Measurements from ENCODE around the gene IGFBP6. TPM values are rescaled to one million over a fixed set of nuclear protein-coding genes. Genes with fewer than 3 reads are reported as not detected.

The IGFBP6 gene
- total RNA-seq, 1 experiment from 2014 or later: 4.2 TPM

DNA sequence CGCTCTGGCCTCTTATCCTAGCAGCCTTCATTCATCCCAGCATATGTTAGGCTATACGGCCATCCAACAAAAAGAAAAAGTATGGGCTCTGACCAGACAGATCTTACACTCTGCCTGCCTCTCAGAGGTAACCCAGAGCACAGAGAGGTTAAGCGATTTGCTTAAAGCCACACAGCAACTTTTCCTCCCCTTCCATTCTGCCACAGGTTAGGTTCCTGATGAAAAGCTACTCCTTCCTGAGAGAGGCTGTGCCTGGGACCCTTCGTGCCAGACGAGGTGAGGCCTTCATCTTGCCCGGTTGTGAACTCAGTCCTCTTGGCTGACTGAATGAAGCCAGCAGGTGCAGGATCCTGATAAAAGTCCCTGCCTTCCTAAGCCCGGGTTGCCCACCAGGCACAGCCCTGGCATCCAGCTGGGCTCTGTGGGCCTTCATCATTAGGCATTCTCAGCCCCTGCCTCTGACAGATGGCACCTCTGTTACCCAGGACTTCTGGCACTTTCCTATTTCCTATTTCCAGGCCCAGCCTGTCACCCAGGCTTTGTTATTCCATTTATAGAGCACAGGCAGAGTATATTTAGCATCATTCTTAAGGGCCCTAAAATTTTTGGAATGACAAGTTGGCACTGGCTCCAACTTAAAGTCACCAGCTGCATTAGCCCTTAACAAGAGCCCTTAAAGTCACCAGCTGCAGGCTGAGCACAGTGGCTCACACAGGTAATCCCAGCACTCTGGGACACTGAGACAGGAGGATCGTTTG, 18.6 kb downstream of the IGFBP6 start:
- no peak overlapping the region for H2BK120ac ChIP-seq (ENCODE audit: low read depth, low read length, poor library complexity, severe bottlenecking)
- TF ChIP-seq, protein P1, sequence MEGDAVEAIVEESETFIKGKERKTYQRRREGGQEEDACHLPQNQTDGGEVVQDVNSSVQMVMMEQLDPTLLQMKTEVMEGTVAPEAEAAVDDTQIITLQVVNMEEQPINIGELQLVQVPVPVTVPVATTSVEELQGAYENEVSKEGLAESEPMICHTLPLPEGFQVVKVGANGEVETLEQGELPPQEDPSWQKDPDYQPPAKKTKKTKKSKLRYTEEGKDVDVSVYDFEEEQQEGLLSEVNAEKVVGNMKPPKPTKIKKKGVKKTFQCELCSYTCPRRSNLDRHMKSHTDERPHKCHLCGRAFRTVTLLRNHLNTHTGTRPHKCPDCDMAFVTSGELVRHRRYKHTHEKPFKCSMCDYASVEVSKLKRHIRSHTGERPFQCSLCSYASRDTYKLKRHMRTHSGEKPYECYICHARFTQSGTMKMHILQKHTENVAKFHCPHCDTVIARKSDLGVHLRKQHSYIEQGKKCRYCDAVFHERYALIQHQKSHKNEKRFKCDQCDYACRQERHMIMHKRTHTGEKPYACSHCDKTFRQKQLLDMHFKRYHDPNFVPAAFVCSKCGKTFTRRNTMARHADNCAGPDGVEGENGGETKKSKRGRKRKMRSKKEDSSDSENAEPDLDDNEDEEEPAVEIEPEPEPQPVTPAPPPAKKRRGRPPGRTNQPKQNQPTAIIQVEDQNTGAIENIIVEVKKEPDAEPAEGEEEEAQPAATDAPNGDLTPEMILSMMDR (conservative IDR thresholded peaks at IDR 0.05): no peak
- H3K56ac ChIP-seq (ENCODE audit: insufficient read length, low read depth, low read length): no peak overlapping the region
- Mint-ChIP-seq H3K36me3 (ENCODE audit: insufficient read depth in 1 of 3, low read depth in 3 of 3) (no peaks in the 10 kb centered on the region), H3K27ac (no peak overlapping the region), H3K4me1 (peaks cover 0 to 5% of the 10 kb centered on the region in 2 experiments; a peak in 2 of 4 replicates), H3K9me3 (peaks cover 0 to 3% of the 10 kb centered on the region in 2 experiments; a peak in 2 of 5 replicates), H3K27me3 (ENCODE audit: low read depth) (peaks cover 28% of the 10 kb centered on the region), H3K4me3 (no peak overlapping the region)
- no CpG with 5 or more reads among the region's 8 CpGs for WGBS (ENCODE audit: extremely low coverage, insufficient read length, low lambda C conversion rate)
- no peak overlapping the region for H2BK5ac ChIP-seq (ENCODE audit: insufficient read length, low read length)
- no peak overlapping the region for H2AK5ac ChIP-seq (ENCODE audit: insufficient read length, low read length)
- no peak overlapping the region for H4K8ac ChIP-seq (replicated peaks; ENCODE audit: insufficient read length, low read depth, low read length)
- H3K27ac ChIP-seq (ENCODE audit: insufficient read length, low read depth, low read length): no peak overlapping the region
- no peaks in the 10 kb centered on the region for H3K23me2 ChIP-seq (ENCODE audit: insufficient read length, low read depth, low read length, poor library complexity, severe bottlenecking)
- no peak overlapping the region for H2AFZ ChIP-seq (ENCODE audit: low read length)
- H3K14ac ChIP-seq (ENCODE audit: insufficient read depth, low read length): no peak overlapping the region
- no peak overlapping the region for H3K4ac ChIP-seq (ENCODE audit: low read depth, low read length)
- H3K9me3 ChIP-seq (ENCODE audit: control insufficient read depth, low read depth, low read length): no peaks in the 10 kb centered on the region
- no peaks in the 10 kb centered on the region for H4K20me1 ChIP-seq (ENCODE audit: control insufficient read depth, insufficient read depth, insufficient read length)
- no peak overlapping the region for H3K4me2 ChIP-seq (ENCODE audit: insufficient read depth, insufficient read length, low read length)
- no peak overlapping the region for H3K9ac ChIP-seq (ENCODE audit: extremely low read depth, insufficient read length, low read length)
- no peak overlapping the region for H3T11ph ChIP-seq (ENCODE audit: low read length)
- H3K27me3 ChIP-seq (ENCODE audit: insufficient read depth, low read length): no peaks in the 10 kb centered on the region
- H4K5ac ChIP-seq (ENCODE audit: insufficient read length, low read depth, low read length): no peak overlapping the region
- no peak overlapping the region for H2BK12ac ChIP-seq (ENCODE audit: insufficient read length, low read depth, low read length)
- H3K79me2 ChIP-seq (ENCODE audit: insufficient read depth, low read length): no peaks in the 10 kb centered on the region
- no peak overlapping the region for H3K23ac ChIP-seq (ENCODE audit: insufficient read length, low read depth, low read length)
- H2BK15ac ChIP-seq (ENCODE audit: low read depth, low read length): no peak overlapping the region
- H3K18ac ChIP-seq (ENCODE audit: insufficient read length, low read depth, low read length): no peak overlapping the region
- H3K79me1 ChIP-seq (ENCODE audit: insufficient read depth, low read depth, low read length, poor library complexity, severe bottlenecking): no peaks in the 10 kb centered on the region
- H3K4me1 ChIP-seq (ENCODE audit: insufficient read depth, low read length): no peaks in the 10 kb centered on the region
- no peak overlapping the region for H2BK20ac ChIP-seq (ENCODE audit: low read depth, low read length, poor library complexity, severe bottlenecking)
- no peak overlapping the region for H4K91ac ChIP-seq (ENCODE audit: insufficient read length, low read depth, low read length)
- DNase-seq: no peak
